GM12878 (cell line): ENCODE results near the gene NEURL3.

ENCODE experiments used
- CTCF ChIP-seq, 3 experiments: IDR thresholded peaks in 2 of 3; conservative IDR thresholded peaks in 1 of 3; 2 replicates each; pipeline ENCODE4 v1.5.1; 2011; ENCODE audit warnings: low read depth in 3 of 3, low read length in 3 of 3, mild to moderate bottlenecking in 3 of 3, control low read depth in 2 of 3, moderate library complexity in 2 of 3, inconsistent platforms in 1 of 3, mixed read lengths in 1 of 3; ENCODE audit not compliant: control insufficient read depth in 2 of 3, insufficient read depth in 1 of 3; ENCODE audit errors: extremely low read depth in 1 of 3
- E4F1 ChIP-seq: fragments of 450-650 bp; IDR thresholded peaks from 2 replicates; pipeline ENCODE4 v1.6.1; 2018; ENCODE audit warnings: borderline replicate concordance, mild to moderate bottlenecking; ENCODE audit not compliant: partially characterized antibody
- EP300 ChIP-seq, 2 experiments: fragments of 150-350 bp in 1 of 2; IDR thresholded peaks; 2 replicates each; pipeline ENCODE4 v1.6.1; 2011 to 2012; ENCODE audit warnings: low read depth in 2 of 2, low read length in 2 of 2, borderline replicate concordance in 1 of 2, improper control_type of control experiment in 1 of 2, inconsistent platforms in 1 of 2; ENCODE audit not compliant: control insufficient read depth in 1 of 2
- EZH2 ChIP-seq: IDR thresholded peaks from 2 replicates; pipeline ENCODE4 v1.6.1; 2012; ENCODE audit warnings: low read depth, mild to moderate bottlenecking, control low read depth, inconsistent platforms, low read length, borderline replicate concordance; ENCODE audit not compliant: control insufficient read depth
- NFIC ChIP-seq: IDR thresholded peaks from 2 replicates; pipeline ENCODE4 v1.6.1; 2012; ENCODE audit warnings: low read depth, mild to moderate bottlenecking, inconsistent platforms, low read length, moderate library complexity
- PBX3 ChIP-seq: IDR thresholded peaks from 2 replicates; pipeline ENCODE4 v1.6.1; 2011; ENCODE audit warnings: mild to moderate bottlenecking, low read depth, low read length, moderate library complexity; ENCODE audit not compliant: insufficient replicate concordance
- POLR2A ChIP-seq: IDR thresholded peaks from 2 replicates; pipeline ENCODE4 v1.6.1; 2011; ENCODE audit warnings: low read depth, mild to moderate bottlenecking, low read length
- POLR2AphosphoS5 ChIP-seq: IDR thresholded peaks from 2 replicates; pipeline ENCODE4 v1.6.1; 2011; ENCODE audit warnings: mild to moderate bottlenecking, low read length, inconsistent platforms
- TAF1 ChIP-seq: IDR thresholded peaks from 2 replicates; pipeline ENCODE4 v1.6.1; 2011; ENCODE audit warnings: mild to moderate bottlenecking, low read depth, low read length, borderline replicate concordance
- TCF12 ChIP-seq: IDR thresholded peaks from 2 replicates; pipeline ENCODE4 v1.6.1; 2011; ENCODE audit warnings: low read depth, mild to moderate bottlenecking, low read length
- ZBTB33 ChIP-seq: fragments of 450-650 bp; IDR thresholded peaks from 2 replicates; pipeline ENCODE4 v1.6.1; 2017; ENCODE audit warnings: mild to moderate bottlenecking
- ZNF384 ChIP-seq: IDR thresholded peaks from 2 replicates; pipeline ENCODE4 v1.6.1; 2012; ENCODE audit warnings: low read depth, mild to moderate bottlenecking, low read length, improper control_type of control experiment, borderline replicate concordance
- TF ChIP-seq, protein P1 (sequence below): fragments of 450-650 bp; IDR thresholded peaks from 2 replicates; pipeline ENCODE4 v1.6.1; 2017; ENCODE audit warnings: mild to moderate bottlenecking, moderate library complexity

DNA sequence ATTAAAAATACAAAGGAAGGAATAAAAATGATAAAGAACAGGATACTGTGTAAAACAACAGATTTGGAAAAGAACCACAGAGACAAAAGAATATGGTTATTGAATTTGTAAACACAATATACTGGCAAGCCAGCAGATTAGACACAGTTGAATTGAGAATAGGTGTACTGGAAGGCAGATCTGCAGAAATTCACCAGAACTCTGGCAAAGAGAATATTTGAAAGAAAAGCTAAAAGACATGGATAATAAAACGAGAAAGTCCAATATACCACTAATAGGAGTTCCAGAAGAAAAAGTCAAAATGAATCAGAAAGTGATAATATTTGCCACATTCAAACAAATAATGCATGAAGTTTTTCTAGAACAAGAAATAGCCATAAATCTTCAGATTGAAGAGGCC is 11.9 kb upstream of the NEURL3 start:
- no peak for TF ChIP-seq EP300 (IDR thresholded peaks at IDR 0.05; ENCODE audit: borderline replicate concordance in 1 of 2, control insufficient read depth in 1 of 2, low read depth in 2 of 2, low read length in 2 of 2)
- TF ChIP-seq NFIC: no peak
- TF ChIP-seq TCF12: no peak
- TF ChIP-seq EZH2: no peak
- TF ChIP-seq ZNF384: no peak
- no peak for TF ChIP-seq TAF1
- TF ChIP-seq CTCF (IDR thresholded peaks at IDR 0.05 in 2 of 3, conservative IDR thresholded peaks at IDR 0.05 in 1 of 3; ENCODE audit: control insufficient read depth in 2 of 3, extremely low read depth in 1 of 3, insufficient read depth in 1 of 3, low read depth in 3 of 3, low read length in 3 of 3): no peak
- TF ChIP-seq ZBTB33: no peak
- no peak for TF ChIP-seq E4F1
- no peak for TF ChIP-seq POLR2AphosphoS5
- TF ChIP-seq, protein P1, sequence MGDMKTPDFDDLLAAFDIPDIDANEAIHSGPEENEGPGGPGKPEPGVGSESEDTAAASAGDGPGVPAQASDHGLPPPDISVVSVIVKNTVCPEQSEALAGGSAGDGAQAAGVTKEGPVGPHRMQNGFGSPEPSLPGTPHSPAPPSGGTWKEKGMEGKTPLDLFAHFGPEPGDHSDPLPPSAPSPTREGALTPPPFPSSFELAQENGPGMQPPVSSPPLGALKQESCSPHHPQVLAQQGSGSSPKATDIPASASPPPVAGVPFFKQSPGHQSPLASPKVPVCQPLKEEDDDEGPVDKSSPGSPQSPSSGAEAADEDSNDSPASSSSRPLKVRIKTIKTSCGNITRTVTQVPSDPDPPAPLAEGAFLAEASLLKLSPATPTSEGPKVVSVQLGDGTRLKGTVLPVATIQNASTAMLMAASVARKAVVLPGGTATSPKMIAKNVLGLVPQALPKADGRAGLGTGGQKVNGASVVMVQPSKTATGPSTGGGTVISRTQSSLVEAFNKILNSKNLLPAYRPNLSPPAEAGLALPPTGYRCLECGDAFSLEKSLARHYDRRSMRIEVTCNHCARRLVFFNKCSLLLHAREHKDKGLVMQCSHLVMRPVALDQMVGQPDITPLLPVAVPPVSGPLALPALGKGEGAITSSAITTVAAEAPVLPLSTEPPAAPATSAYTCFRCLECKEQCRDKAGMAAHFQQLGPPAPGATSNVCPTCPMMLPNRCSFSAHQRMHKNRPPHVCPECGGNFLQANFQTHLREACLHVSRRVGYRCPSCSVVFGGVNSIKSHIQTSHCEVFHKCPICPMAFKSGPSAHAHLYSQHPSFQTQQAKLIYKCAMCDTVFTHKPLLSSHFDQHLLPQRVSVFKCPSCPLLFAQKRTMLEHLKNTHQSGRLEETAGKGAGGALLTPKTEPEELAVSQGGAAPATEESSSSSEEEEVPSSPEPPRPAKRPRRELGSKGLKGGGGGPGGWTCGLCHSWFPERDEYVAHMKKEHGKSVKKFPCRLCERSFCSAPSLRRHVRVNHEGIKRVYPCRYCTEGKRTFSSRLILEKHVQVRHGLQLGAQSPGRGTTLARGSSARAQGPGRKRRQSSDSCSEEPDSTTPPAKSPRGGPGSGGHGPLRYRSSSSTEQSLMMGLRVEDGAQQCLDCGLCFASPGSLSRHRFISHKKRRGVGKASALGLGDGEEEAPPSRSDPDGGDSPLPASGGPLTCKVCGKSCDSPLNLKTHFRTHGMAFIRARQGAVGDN: no peak
- TF ChIP-seq PBX3: no peak
- no peak for TF ChIP-seq POLR2A
